ENCODE measurements around the gene ZBTB47.

The ZBTB47 gene

GRCh38 chr3:42654331-42655201, 1.1 kb downstream of the ZBTB47 start:
- DNase-seq = peak in 1 of 2 experiments; percentile 38

GRCh38 chr3:42655331-42655888, 1.9 kb downstream of the ZBTB47 start:
- DNase-seq = no peak

DNA sequence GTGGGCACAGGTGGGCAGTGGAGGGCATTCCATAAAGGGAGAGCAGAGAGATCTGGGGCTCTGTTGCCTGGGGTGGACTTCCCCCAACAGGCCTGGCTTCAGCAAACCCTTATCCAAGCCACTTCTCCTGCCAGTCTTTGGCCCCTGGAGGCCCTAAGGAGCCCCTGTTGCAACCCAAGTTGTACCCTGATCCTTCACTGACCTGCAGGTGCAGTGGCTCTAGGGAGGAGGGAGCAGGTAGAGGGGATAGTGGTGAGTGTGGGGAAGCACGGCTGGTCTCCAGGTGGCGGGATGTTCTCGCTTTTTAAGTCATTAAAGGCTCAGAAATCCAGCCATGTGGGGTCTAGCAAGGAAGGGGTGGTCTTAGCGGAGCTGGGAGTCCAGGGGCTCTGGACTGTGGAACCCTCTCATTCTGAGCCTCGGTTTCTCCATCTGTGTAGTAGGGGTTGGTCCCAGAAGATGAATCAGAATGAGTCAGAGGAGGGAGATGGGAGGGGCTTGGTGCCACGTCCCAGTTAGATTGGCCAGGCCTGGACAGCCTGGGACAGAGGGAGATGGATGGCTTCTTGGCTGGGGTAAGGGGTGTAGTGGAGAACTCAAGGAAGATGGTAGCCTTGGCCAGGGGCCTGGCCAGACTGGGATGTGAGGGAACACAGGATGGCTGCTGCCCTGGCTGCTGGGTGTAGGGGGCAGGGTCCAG, 2.6 kb downstream of the ZBTB47 start:
- peak in 1 of 2 experiments; percentile 8 for DNase-seq

DNA sequence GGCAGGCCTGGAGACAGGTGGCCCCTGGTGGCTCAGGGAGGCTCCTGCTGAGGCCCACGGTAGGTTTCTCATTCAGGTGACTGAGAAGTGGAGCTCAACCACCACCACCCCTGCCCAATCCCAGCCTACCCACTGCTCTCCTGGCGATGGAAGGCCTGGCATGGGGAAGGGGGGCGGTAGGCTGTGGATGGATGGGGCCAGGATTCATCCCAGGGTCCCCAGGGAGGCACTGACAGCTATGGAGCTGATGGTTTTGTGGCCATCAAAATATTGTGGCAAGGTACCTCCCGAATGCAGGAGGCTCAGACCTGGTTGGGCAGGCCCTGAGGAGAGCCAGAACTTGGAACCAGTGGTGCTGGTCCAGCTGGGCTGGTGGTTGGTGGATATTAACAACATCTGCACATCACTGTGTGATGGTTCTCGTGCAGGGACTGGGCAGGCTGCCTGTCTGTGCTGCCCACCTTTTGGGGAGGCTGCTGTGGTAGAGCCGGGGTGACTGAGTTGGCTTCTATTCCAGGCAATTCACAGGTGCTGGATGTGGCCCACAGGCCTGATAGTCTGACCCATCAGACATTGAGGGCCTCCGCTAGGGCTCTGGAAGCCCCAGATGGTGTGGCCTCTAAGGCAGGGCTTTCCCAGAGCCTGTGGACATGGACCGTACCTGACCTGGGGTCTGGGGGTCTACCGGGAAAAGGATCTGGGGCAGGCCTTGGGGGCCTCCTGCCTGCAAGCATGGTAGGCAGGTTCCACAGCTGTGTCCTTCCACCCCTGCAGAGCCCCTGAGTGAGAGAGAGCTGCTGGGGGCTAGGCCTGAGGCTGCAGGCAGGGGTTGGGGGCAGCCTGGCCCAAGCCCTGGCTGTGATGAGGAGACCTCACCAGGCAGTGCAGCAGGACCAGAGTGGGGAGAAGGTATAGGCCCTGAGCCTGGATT, 3.4 kb downstream of the ZBTB47 start:
- DNase-seq = no peak

- DNase-seq = no peak
These were observed 4.2 kb downstream of the ZBTB47 start for GRCh38 chr3:42657675-42658074.

GRCh38 chr3:42658091-42658770, 4.7 kb downstream of the ZBTB47 start:
- no peak for DNase-seq

DNA sequence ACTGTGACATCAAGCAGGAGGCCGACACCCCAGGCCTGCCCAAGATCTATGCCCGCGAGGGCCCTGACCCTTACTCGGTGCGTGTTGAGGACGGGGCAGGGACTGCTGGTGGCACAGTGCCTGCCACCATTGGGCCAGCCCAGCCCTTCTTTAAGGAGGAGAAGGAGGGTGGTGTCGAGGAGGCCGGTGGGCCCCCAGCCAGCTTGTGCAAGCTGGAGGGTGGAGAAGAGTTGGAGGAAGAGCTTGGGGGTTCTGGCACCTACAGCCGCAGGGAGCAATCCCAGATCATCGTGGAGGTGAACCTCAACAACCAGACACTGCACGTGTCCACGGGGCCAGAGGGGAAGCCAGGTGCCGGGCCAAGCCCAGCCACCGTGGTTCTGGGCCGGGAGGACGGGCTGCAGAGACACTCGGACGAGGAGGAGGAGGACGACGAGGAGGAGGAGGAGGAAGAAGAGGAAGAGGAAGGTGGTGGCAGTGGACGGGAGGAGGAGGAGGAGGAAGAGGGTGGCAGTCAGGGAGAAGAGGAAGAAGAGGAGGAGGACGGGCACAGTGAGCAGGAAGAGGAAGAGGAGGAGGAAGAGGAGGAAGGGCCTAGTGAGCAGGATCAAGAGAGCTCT, 5.4 kb downstream of the ZBTB47 start:
- DNase-seq = no peak

DNA sequence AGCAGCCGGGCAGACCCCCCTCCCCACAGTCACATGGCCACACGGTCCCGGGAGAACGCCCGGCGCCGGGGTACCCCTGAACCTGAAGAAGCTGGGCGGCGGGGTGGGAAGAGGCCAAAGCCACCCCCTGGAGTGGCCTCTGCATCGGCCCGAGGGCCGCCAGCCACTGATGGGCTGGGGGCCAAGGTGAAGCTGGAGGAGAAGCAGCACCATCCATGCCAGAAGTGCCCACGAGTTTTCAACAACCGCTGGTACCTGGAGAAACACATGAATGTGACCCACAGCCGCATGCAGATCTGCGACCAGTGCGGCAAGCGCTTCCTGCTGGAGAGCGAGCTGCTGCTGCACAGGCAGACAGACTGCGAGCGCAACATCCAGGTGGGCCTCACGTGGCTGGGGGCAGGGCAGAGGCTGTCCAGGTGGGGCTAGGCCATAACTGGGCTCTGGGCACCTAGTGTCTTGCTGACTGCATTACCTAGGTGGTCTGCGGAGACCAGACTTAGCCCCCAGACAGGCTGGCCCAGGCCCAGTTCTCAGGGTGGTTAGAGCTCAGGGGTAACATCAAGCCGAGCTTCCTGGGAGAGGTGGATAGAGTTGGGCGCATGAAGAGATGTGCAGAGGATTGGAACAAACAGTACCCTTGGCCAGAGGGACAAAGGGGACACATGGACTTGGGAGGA, 6.1 kb downstream of the ZBTB47 start:
- DNase-seq = no peak

GRCh38 chr3:42660131-42660715, 6.7 kb downstream of the ZBTB47 start:
- no peak for DNase-seq

DNA sequence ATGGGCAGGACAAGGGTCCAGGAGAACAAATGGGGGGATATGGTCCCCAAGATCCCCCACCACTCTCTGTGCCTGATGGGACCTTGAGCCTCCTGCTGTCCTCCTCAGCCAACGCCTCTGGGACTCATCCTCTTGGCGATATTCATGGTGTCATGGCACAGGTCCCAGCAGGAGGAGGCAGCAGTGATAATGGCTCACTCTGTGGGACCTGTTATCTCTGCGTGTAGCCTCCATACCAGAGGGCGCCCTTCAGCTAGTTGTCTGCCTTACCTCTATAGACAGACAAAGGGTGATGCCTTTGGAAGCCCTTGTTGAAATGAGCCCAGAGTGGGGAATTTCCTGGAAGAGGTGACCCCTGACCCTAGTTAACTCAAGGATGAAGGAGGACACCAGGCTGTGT, 7.4 kb downstream of the ZBTB47 start:
- no peak for DNase-seq

- no peak for DNase-seq
These were observed 8.1 kb downstream of the ZBTB47 start for GRCh38 chr3:42661593-42662022.

DNA sequence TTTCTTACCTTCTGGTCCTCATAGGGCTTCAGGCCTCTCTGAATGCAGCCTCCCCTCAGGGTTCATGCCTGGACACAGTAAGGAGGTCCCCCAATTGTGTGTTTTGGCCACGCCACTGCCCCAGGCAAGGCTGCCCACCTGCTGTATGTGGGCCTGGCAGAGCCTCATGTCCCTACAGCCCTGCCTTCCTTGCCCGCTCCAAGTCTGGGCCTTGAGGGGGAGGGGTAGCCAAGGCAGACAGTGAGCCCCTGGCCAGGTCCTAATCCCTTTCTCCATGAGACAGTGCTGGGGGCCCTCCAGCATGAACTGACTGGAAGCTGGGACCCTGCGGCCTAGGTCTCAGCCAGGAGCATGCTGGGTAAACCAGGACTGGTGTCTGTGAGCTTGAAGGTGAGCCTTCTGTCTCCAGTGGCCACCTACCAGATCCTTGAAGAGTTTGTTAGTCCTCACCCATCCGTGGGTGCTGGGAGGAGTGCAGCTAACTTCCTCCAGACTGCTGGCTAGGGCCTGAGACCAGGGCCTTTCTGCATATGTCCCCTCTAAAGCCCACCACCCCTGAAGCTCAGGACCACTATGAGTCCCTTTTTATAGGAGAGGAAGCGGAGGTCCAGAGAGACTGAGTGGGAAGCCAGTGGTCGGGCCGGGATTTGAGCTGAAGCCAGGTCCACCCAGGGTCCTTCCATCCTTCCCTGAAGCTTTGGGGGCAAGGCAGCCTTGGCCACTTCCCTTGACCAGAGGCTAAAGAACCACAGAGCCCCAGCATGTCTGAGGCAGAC, 8.7 kb downstream of the ZBTB47 start:
- no peak for DNase-seq

DNA sequence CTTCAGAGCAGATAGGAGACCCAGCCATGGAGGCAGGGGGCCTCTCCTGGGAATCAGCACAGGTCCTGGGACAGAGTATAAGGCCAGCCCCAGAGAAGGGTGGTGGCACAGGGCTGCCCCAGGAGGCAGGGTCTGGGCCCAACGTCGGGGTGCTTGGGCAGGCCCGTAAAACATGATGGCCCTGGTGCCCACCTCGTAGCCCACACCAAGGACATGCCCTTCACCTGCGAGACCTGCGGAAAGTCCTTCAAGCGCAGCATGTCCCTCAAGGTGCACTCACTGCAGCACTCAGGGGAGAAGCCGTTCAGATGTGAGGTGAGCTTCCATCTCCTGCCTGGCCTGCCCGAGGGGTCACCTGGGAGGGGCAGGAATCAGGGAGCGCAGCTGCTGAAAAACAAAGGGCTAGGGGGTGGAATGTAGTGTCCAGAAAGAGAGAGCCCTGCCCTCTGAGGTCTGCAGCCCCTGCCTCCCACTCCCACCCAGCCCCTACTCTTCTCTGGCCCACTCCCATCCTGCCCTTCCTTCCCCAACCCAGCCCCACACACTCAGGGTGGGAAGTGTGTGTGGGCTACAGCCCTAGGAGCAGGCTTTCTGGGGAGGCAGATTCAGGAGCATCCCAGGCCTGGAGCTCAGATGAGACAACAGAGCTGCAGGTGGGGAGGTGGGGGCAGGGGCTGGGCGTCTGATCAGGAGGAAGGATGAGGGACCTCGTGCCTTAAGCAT, 9.5 kb downstream of the ZBTB47 start:
- DNase-seq = no peak

DNA sequence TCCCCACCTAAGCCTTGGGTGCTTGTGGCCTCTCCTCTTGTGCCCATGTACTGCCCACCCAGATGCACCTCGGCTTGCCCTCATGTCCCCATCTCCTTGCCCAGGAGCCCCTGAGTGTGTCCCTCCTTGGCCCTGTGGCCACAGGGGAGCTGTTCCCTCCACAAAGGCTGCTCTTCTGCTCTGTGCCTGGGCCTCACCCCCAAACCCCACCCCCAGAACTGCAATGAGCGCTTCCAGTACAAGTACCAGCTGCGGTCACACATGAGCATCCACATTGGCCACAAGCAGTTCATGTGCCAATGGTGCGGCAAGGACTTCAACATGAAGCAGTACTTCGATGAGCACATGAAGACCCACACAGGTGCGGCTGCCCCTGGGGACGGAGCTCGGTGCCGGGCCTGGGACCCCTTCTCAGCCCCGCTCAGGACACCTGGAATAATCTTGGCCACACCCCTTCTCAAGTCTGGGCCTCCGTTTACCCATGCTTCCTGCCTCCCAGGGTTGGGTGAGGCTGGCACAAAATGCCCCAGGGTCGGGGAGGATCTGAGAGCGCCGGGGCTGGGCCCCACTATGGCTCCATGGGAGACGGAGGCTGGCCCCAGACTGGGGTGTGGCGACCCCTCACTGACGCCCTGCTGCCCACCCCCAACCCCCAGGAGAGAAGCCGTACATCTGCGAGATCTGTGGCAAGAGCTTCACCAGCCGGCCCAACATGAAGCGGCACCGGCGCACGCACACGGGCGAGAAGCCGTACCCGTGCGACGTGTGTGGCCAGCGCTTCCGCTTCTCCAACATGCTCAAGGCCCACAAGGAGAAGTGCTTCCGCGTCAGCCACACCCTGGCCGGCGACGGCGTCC, 10.3 kb downstream of the ZBTB47 start:
- no peak for DNase-seq

- DNase-seq = no peak
These were observed 10.9 kb downstream of the ZBTB47 start for GRCh38 chr3:42664438-42664803.

DNA sequence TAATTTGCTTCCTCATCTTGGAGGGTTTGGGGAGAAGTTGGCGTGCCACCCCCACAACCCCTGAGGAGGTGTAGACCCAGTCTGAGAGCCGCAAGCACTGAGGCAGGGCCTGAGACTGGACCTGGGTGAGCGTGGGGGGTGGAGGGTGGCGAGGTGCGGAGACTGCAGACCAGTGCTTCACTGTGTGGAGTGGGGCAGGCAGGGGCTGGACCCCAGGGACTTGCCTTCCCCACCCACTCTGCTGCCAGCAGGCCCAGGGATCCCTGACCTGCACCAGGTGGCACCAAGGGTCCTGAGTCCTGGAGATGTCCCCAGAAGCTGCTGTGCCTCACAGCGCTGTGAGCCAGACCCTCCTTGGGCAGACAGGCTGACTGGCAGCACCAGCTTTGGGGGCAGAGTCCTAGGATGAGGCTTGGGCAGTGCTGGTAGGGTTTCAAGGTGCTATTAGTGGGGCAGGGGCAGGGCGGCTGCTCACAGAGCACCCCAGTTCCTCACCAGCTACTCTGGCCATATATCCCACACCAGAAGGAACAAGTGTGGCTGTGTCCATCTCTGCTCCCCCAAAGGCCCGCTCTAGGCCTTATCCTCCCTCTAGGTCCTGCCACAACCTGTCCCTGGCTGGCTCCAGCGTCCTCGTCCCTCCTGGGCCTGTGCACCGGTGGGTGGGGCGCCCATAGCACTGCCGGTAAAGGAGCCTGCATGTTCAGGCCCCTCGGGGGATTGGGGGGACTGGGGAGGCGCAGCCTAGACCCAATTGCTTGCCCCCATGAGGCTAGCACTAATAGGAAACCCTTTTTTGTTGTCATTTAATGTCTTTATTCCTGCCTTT, 11.8 kb downstream of the ZBTB47 start:
- no peak for DNase-seq

DNA sequence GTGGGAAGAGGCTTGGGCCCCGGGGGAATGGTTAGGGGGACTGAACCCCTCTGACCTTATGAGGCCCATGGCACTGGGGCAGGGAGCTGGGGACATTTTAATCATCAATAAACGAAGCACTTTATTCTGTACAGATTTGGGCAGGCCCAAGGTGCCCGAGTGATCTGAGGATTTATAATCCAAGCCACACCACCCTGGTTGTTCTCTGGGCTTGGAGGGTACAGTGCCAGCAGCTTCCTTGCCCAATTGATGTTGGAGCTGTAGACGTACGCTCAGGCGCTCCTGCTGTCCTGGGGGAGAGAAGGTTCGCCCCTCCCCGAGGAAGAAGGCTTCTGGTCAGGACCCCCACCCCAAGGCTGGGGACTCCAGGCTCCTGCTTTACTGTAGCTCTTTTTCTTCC, 12.5 kb downstream of the ZBTB47 start:
- no peak for DNase-seq

Measured in NCI-H446 (cell line).